NOMO-1 treated with DMSO at 0.1 percent for 48 hours (cell line): ENCODE measurements around the gene TMEM97.
"Not testable (repeated sequence)": the region's sequence is repeated elsewhere in the genome, so short reads cannot be mapped to it uniquely, and the experiment has no call there.

Experiments used
- DNase-seq: peaks from one replicate; lab custom pipeline; 2025; ENCODE audit not compliant: unreplicated experiment; lab: John Stamatoyannopoulos, UW

The TMEM97 gene

DNA sequence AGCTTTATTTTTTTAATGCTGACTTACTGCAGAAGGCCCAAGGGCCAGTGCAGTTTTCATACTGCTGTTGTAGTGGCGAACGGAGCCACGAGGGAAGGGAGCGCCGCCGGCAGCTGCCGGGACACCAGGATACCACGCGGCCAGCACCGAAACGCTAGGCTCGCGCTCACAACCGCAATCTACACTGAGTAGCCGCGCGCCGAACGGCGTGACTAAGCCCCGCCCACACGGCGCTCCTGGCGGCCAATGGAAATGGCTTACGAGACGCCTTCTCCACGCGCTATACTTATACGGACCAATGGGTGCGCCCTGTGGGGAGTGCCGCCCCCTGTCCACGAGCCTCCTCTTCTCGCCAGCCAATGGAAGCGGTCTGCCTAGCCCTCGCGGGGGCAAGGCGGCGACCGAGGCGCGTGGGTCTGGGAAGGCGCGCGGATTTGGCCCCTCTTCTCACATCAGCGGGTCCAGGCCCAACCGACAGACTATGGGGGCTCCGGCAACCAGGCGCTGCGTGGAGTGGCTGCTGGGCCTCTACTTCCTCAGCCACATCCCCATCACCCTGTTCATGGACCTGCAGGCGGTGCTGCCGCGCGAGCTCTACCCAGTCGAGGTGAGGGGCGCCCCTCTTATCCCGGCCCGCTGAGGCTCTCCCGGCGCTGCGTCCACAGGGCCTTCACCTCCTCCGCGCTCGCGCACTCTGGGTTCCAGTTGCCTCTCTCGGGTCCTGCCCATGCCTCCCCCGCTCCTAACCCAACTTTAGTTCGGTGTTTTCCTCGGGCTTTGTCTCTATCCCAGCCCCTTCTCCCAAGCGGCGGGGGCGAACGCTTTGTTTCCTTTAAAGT is at the start of gene TMEM97:
Gene TMEM97, plus strand, starts transcription at position 442 of the 839 bp plus-strand sequence. Its CDS starts 40 bp downstream, at position 482.
- peak; percentile 98 for DNase-seq

DNA sequence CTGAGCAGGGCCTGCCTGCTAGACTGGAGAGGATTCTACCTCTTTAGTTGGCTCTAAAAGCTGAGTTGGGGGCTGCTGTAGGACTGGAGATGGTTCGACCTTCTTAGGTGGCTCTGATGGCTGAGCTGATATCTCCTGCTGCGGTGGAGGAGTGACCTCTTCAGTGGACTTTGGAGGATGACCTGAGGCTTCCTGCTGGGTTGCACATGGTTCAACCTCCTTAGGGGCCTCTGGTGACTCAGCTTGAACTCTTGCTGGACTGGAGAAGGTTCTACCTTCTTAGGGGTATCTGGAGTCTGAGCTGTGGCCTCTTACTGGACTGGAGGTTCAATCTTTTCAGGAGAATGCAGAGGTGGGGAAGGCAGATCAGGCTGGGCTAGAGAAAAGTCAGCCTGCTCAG is 48.9 kb upstream of the TMEM97 start:
- no peak for DNase-seq

DNA sequence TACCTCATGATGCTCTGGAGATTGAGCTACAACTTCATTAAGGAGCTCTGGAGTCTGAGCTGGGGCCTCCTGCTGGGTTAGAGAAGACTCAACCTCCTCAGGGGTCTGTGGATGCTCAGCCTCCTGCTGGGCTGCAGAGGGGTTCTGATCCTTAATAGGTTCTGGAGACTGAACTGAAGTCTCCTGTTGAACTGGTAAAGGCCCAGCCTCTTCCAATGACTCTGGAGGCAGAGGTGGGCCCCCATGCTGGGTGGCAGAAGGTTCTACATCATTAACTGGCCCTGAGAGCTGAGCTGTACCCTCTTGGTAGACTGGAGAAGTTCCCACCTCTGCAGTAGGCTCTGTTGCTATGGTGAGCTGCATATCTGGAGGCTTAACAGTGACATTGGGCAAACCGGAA is 48.1 kb upstream of the TMEM97 start:
- DNase-seq, result no peak

DNA sequence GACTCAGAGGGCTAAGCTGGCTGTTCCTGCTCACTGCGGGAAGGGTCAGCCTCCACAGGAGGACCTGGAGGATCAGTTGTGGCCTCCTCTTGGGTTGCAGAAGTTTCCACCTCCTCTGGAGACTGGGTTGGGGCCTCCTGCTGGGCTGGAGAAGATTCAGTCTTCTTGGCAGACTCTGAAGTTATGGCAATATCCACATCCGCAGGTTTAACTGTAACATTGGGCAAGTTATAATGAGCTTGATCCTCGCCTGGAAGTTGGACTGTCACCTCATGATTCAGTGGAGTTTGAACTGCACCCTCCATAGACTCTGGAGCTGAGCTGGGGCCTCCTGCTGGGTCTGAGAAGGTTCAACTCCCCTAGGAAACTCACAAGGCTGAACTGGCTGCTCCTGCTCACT is 47.6 kb upstream of the TMEM97 start:
- DNase-seq, result no peak

DNA sequence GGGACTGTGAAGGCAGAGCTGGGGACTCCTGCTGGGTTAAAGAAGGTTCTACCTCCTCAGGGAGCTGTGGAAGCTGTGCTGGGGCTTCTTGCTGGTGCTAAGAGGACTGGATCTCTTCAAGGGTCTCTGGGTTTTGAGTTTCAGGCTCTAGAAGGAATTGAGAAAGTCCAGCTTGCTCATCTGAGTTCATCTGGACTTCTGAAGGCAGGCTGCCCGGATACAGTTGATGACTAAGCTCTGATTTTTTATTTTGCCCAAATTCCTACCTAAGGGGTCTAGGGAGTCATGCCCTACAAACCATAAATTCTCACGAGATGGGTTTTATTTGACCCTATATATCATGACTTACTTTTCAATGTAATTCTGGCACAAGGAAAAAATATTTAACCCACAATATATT is 46.8 kb upstream of the TMEM97 start:
- DNase-seq, result no peak

DNA sequence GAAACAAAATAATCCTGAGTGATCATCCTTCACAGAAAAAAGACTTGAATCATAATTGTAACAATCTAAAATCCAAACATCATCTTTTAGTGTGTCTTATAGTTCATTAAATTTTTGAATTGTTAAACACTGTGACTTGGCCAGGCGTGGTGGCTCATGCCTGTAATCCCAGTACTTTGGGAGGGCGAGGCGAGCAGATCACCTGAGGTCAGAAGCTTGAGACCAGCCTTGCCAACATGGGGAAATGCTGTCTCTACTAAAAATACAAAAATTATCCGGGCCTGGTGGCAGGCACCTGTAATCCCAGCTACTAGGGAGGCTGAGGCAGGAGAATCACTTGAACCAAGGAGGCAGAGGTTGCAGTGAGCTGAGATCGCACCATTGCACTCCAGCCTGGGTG is 45.7 kb upstream of the TMEM97 start:
- not testable (repeated sequence) for DNase-seq

DNA sequence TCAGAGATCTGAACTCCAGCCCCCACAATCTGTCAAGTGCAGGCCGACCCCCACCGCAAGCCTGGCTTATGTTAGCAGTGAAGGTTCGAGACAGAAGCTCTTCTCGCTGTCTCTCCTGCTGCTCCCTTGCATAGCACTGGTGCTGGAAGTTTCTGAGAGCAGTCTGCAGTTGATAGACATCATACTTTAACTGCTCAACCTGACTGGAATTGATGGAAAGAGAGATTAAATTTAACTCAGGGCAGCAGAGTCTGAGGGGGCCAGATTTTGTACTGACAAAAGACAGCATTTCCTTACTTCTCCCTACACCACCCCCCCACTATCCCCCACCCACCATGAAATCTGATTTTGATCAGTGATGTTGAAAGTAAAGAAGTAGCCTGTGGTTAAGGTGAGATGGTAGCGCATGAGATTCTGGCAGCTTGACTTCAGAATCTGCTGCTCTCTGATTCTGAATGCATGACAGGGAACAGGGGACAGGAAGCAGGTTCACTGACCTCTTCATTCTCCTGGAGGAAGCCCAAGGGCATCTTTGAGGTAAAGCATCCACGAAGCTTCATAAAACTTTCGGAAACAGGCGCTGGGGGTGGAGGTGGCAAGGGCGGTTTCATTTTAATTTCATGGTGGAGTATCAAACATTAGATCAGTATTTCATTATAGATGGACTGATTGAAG is 44.3 kb upstream of the TMEM97 start:
- DNase-seq, result no peak

DNA sequence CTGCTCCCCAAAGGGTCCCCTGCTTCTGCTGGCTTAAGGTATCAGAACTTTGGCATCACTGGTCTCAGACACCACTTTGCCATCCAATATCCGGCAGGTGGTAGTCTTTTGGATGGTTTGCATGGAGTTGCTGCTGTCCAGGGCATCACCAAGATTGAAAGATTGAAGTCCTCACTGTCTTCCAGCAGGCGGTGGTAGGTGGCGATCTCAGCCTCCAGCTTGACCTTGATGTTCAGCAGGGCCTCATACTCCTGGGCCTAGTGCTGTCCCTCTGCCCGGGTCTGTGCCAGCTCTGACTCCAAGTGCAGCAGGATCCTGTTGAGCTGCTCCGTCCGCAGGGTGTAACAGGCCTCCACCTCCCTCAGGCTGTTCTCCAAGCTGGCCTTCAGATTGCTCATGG is 43.0 kb upstream of the TMEM97 start:
- DNase-seq, result no peak

DNA sequence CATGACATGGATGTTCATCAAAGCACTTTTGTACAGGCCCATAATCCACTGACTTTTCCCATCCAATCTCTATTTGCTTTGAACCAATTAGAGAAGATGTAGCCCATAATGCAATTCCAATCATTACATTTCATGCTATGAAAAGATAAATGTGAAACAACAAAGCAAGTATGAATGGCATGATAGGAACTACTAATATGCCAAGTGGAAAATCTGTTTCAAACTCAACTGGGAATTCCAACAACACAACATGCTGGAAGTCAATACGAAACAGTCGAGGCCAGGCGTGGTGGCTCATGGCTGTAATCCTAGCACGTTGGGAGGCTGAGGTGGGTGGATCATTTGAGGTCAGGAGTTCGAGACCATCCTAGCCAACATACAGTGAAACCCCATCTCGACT is 39.6 kb upstream of the TMEM97 start:
- no peak for DNase-seq

DNA sequence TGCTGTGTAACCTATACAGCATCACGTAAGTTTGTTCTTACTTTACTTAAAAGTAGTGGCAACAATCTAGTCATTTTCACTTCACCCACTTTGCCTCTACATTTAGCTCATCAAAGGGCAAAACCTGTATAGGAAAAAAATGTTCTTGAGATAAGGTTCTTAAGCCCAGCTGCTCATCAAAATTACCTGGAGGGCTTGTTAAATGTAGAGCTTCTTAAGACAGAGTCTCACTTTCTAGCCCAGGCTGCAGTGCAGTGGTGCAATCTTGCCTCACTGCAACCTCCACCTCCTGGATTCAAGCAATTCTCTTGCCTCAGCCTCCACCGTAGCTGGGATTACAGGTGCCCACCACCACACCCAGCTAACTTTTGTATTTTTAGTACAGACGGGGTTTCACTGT is 38.2 kb upstream of the TMEM97 start:
- DNase-seq, result no peak

DNA sequence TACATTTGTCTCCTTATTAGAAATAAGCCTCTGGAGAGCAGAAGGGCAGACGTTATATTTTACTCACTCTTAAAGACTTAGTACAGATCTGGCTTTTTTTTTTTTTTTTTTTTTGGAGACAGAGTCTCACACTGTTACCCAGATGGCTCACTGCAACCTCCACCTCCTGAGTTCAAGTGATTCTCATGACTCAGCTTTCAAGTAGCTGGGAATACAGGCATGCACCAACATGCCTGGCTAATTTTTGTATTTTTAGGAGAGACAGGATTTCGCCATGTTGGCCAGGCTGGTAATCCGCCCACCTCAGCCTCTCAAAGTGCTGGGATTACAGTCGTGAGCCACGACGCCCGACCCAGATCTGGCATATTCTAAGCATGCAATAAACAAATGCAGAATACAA is 36.4 kb upstream of the TMEM97 start:
- no peak for DNase-seq

DNA sequence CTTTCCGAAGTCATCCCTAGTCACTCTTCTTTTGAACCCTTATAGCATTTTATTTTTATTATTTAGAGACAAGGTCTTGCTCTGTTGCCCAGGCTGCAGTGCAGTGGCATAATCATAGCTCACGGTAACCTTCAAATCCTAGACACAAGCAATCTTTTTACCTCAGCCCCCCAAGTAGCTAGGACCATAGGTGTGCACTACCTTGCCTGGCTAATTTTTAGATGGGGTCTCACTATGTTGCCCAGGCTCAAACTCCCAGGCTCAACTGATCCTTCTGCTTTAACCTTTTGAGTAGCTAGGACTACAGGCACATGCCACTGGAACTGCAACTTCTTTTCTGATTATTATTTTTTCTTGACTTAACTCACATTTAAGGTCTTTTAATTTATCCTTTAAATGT is 33.0 kb upstream of the TMEM97 start:
- no peak for DNase-seq

DNA sequence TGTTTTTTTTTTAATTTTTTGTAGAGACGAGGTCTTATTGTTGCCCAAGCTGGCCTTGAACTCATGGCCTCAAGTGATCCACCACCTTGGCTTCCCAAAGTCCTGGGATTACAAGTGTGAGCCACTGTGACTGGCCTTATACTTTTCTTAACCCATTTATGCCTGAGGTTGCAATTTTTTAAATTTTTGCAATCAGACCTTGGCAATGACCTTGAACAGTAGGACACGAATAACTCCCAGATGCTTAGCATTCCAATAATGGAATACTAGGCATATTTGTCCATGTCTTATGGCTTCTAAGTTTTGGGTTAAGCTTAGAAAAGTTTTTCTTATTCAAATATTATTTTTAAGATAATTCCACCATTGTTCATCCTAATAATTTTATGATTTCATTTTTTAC is 28.3 kb upstream of the TMEM97 start:
- no peak for DNase-seq

DNA sequence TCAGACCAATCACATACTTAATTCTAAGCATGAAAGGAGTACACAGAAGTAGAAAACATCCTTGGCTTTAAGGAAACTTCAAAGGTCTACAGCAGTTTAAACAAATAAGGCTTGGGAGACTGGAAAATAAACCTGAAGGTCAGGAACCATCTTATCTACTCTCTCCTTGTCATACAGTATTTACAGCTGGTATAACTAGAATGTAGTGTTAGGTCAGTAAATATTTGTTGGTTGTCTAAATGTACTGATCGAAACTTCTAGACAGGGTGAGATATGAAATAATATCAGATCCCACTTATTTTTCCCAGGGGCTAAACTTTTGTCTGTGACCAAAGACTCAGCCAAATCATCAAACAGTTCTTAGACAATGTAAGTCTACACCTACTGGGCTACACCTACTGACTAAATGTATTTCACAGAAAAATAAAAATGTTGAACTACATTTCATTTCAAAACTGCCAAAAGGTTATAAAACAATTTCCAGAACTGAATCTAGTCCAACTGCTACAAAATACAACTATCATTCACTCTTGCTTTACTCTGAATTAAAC is 27.1 kb upstream of the TMEM97 start:
- no peak for DNase-seq

DNA sequence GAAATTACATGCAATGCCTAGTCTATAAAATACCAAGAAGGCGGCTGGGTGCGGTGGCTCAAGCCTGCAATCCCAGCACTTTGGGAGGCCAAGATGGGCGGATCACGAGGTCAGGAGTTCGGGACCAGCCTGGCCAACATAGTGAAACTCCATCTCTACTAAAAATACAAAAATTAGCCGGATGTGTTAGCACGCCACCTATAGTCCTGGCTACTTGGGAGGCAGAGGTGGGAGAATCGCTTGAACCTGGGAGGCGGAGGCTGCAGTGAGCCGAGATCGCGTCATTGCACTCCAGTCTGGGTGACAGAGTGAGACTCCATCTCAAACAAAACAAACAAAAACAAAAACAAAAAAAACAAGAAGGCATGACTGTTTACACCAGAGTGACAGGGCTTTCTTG is 26.1 kb upstream of the TMEM97 start:
- DNase-seq, result not testable (repeated sequence)

DNA sequence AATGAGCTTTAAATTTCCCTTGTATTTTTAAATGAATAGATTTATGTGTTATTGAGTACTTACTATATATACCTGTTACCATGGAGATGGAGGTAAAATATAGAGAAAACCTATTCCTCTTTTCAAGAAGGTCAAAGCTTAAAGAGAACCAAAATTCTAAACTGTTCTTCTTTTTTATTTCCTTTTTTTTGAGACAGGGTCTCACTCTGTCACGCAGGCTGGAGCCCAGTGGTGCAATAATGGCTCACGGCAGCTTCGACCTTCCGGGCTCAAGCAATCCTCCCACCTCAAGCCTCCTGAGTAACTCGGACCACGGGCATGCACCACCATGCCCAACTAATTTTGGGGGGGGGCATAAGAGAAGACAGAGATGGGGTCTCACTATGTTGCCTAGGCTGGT is 25.0 kb upstream of the TMEM97 start:
- DNase-seq, result peak; percentile 95

DNA sequence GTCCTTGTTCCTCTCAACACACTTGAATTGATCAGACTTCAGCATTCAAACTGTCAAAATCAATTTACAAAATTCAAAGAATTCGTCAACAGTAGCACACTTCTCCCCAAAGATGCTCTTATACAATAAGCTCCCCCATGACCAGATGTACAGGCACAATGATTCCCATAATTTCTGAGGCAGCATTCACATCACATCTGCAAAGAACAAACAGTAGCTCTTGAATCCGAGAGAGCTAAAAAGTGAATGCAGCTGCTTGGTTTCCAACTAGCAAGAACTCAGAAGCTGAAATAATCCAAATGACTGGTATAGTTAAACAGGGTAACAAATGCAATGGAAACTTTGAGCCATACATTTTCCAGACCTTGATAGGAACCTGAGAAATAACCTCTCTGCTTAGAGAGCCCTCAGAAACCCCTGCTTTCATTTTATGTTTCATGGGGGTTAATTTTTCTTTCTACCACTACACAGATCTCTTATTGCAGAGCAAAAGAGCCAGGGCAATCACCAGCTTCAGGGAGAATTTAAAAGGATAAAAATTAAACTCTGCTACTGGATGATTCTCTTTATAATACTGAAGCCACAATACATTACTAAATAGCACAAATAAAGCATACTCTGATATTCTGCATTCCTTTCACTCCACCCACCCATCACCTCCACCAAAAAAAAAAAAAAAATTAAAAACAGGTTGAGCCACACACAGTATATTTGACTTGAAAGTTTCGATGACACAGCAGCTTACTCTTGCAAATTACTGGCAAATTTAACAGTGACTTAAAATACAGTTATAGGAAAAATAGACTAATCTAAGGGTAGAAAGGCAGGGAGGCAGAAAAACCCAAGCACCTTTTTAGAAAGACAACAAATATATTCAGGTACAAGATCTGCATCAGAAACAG is 23.1 kb upstream of the TMEM97 start:
- no peak for DNase-seq

DNA sequence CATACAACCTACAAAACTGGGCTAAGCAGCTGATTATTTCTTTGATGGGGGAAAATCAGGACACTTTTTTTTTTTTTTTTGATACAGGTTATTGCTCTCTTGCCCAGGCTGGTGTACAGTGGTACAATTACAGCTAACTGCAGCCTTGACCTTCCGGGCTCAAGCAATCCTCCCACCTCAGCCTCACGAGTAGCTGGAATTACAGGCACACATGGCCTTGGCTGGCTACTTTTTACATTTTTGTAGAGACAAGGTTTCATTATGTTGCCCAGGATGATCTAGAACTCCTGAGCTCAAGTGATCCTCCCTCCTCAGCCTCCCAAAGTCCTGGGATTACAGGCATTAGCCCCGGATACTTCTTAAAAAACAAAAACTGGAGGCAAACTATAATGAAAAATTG is 20.6 kb upstream of the TMEM97 start:
- no peak for DNase-seq

DNA sequence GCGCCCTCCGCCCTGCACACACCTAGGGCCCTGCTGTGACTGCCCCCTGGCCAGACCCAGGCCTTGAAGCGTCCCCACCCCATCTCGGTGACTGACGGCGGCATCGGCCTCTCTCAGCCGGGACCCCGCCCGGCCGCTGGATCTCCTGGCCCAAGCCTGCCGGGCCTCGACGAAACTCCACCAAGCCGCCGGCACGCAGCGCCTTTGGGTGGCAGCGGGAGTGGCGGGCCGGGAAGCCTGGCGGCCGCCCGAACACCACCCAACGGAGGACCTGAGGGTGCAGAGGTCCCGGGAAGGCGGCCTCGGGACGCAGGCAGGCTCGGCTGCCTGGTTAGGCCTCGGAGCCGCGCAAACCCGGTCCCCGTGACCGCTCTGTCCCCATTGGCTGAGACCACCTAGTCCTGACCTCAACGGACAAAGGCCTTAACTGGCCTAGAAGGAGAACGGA is 12.0 kb upstream of the TMEM97 start:
- no peak for DNase-seq

DNA sequence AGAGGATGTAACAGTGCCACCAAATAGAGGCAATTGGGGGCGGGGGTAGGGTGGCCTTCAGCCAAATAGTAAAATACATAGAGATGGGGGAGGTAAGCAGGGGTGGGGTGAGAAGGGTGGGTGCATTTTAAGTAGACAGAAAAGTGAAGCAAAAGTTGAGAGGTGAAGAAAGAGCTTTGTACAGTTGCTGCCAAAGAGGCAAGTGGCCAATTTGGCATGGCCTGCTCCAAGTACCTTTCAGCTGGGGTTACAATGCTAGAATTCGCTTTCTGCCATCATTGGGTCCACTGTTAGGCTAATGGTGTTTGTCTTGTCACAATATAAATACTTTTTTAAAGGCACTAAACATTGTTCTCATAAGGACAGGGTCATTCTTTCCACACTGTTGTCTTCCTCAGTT is 5.2 kb upstream of the TMEM97 start:
- no peak for DNase-seq
